Measurements from ENCODE around the gene ILDR1.

DNA sequence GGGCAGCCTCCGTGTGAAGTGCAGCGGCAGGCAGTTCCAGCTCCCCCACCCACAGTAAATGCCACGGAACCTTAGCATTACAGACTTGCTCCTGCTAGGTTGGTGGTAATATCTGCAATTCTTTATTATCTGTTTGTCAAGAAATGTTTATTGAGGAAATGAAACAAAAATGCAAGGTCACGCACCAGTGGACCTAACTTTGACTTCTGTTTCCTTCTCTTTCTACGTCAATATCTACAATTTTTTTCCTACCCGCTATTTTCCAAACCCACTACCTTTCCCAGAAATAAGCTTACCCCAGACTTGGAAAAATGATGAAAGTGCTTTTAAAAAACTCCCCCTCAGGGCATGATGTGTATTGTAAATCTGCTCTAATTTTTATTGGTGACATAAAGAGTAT lies 18.9 kb downstream of the ILDR1 start:
- TF ChIP-seq, protein P1, sequence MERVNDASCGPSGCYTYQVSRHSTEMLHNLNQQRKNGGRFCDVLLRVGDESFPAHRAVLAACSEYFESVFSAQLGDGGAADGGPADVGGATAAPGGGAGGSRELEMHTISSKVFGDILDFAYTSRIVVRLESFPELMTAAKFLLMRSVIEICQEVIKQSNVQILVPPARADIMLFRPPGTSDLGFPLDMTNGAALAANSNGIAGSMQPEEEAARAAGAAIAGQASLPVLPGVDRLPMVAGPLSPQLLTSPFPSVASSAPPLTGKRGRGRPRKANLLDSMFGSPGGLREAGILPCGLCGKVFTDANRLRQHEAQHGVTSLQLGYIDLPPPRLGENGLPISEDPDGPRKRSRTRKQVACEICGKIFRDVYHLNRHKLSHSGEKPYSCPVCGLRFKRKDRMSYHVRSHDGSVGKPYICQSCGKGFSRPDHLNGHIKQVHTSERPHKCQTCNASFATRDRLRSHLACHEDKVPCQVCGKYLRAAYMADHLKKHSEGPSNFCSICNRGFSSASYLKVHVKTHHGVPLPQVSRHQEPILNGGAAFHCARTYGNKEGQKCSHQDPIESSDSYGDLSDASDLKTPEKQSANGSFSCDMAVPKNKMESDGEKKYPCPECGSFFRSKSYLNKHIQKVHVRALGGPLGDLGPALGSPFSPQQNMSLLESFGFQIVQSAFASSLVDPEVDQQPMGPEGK (CRISPR knock-in tag; IDR thresholded peaks at IDR 0.05; ENCODE audit: borderline replicate concordance): no peak
- TF ChIP-seq TOX (CRISPR knock-in tag; IDR thresholded peaks at IDR 0.05; ENCODE audit: borderline replicate concordance) (no peak), ZFP3 (CRISPR knock-in tag; IDR thresholded peaks at IDR 0.05) (no peak), TSHZ2 (CRISPR knock-in tag; IDR thresholded peaks at IDR 0.05) (no peak), RARB (CRISPR knock-in tag; IDR thresholded peaks at IDR 0.05) (no peak), SNAI2 (CRISPR knock-in tag; IDR thresholded peaks at IDR 0.05) (no peak), ZFP30 (CRISPR knock-in tag; IDR thresholded peaks at IDR 0.05) (no peak), ARNTL (CRISPR knock-in tag; IDR thresholded peaks at IDR 0.05; ENCODE audit: borderline replicate concordance, low read depth) (no peak), BACH2 (CRISPR knock-in tag; IDR thresholded peaks at IDR 0.05; ENCODE audit: borderline replicate concordance) (no peak), GLIS3 (CRISPR knock-in tag; IDR thresholded peaks at IDR 0.05) (no peak), ZNF8 (CRISPR knock-in tag; IDR thresholded peaks at IDR 0.05) (no peak), ESRRG (CRISPR knock-in tag; IDR thresholded peaks at IDR 0.05) (no peak), ISL1 (CRISPR knock-in tag; IDR thresholded peaks at IDR 0.05) (no peak)
- TF ChIP-seq, protein P2, sequence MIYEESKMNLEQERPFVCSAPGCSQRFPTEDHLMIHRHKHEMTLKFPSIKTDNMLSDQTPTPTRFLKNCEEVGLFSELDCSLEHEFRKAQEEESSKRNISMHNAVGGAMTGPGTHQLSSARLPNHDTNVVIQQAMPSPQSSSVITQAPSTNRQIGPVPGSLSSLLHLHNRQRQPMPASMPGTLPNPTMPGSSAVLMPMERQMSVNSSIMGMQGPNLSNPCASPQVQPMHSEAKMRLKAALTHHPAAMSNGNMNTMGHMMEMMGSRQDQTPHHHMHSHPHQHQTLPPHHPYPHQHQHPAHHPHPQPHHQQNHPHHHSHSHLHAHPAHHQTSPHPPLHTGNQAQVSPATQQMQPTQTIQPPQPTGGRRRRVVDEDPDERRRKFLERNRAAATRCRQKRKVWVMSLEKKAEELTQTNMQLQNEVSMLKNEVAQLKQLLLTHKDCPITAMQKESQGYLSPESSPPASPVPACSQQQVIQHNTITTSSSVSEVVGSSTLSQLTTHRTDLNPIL (CRISPR knock-in tag; IDR thresholded peaks at IDR 0.05; ENCODE audit: low read depth): no peak
